WTC11 (cell line): ENCODE results near the gene ZSCAN23. TPM values are rescaled to one million over a fixed set of nuclear protein-coding genes. Genes with fewer than 3 reads are reported as not detected.

Experiments used
- ATAC-seq: fragments of 200-7000 bp; cut with Tn5 transposase; 2 replicates; pipeline ENCODE4 v1.10.0; 2021; ENCODE audit warnings: mild to moderate bottlenecking, moderate library complexity
- CTCF ChIA-PET: fragments of 300-600 bp; sonication (Branson Sonifier 250); formaldehyde crosslinking; loops from one replicate; lab custom pipeline; 2021; ENCODE audit warnings: antibody characterized with exemption; lab: Charles Lee
- POLR2A ChIA-PET: fragments of 350-600 bp; sonication (Branson Sonifier 250); formaldehyde crosslinking; loops from one replicate; lab custom pipeline; 2021; ENCODE audit warnings: antibody characterized with exemption; lab: Charles Lee
- DNase-seq: peaks from one replicate; pipeline ENCODE4 v3.0.0; 2021; ENCODE audit warnings: low spot score
- H3K27ac Mint-ChIP-seq: 2 replicates; pipeline ENCODE4 v1.8.0; 2021; ENCODE audit warnings: mixed read lengths
- H3K27me3 Mint-ChIP-seq: 2 replicates; pipeline ENCODE4 v1.8.0; 2021; ENCODE audit warnings: low read depth, mild to moderate bottlenecking, moderate library complexity, mixed read lengths
- H3K36me3 Mint-ChIP-seq: 2 replicates; pipeline ENCODE4 v1.8.0; 2021; ENCODE audit warnings: mixed read lengths
- H3K4me1 Mint-ChIP-seq: 2 replicates; pipeline ENCODE4 v1.8.0; 2022; ENCODE audit warnings: mixed read lengths
- H3K4me3 Mint-ChIP-seq: 2 replicates; pipeline ENCODE4 v1.8.0; 2021; ENCODE audit warnings: mild to moderate bottlenecking, moderate library complexity, mixed read lengths
- H3K9me3 Mint-ChIP-seq: 2 replicates; pipeline ENCODE4 v1.8.0; 2021; ENCODE audit warnings: mixed read lengths
- ARID4B ChIP-seq: sonication (generic); formaldehyde crosslinking; IDR thresholded peaks from 2 replicates; pipeline ENCODE4 v1.8.0; 2023; ENCODE audit warnings: missing genetic modification reagents, mild to moderate bottlenecking, borderline replicate concordance
- ATF3 ChIP-seq: sonication (generic); formaldehyde crosslinking; conservative IDR thresholded peaks from 2 replicates; pipeline ENCODE4 v1.8.1; 2022; ENCODE audit warnings: mild to moderate bottlenecking, missing genetic modification reagents
- ATF6 ChIP-seq: sonication (generic); formaldehyde crosslinking; IDR thresholded peaks from 2 replicates; pipeline ENCODE4 v1.8.1; 2023; ENCODE audit warnings: mild to moderate bottlenecking, missing genetic modification reagents
- CBFB ChIP-seq: sonication (generic); formaldehyde crosslinking; IDR thresholded peaks from 2 replicates; pipeline ENCODE4 v1.8.1; 2022; ENCODE audit warnings: mild to moderate bottlenecking, low read depth, missing genetic modification reagents
- CREB1 ChIP-seq: sonication (generic); formaldehyde crosslinking; IDR thresholded peaks from 2 replicates; pipeline ENCODE4 v1.8.0; 2023; ENCODE audit warnings: mild to moderate bottlenecking, missing genetic modification reagents
- CTCF ChIP-seq: fragments of 200-600 bp; IDR thresholded peaks from 2 replicates; pipeline ENCODE4 v1.8.0; 2022; ENCODE audit warnings: antibody characterized with exemption
- ETV6 ChIP-seq: sonication (generic); formaldehyde crosslinking; IDR thresholded peaks from 2 replicates; pipeline ENCODE4 v1.8.1; 2022; ENCODE audit warnings: mild to moderate bottlenecking, missing genetic modification reagents
- FOXK1 ChIP-seq: sonication (generic); formaldehyde crosslinking; IDR thresholded peaks from 2 replicates; pipeline ENCODE4 v1.8.0; 2022; ENCODE audit warnings: mild to moderate bottlenecking, moderate library complexity, missing genetic modification reagents
- GABPB1 ChIP-seq: sonication (generic); formaldehyde crosslinking; IDR thresholded peaks from 2 replicates; pipeline ENCODE4 v1.8.1; 2023; ENCODE audit warnings: mild to moderate bottlenecking, missing genetic modification reagents
- NFATC4 ChIP-seq: fragments of 250-450 bp; sonication (Bioruptor Pico); IDR thresholded peaks from 2 replicates; pipeline ENCODE4 v1.9.0; 2021; ENCODE audit warnings: mild to moderate bottlenecking
- NFE2L1 ChIP-seq: sonication (generic); formaldehyde crosslinking; IDR thresholded peaks from 2 replicates; pipeline ENCODE4 v1.8.1; 2023; ENCODE audit warnings: missing genetic modification reagents
- NR3C1 ChIP-seq: sonication (generic); formaldehyde crosslinking; conservative IDR thresholded peaks from 2 replicates; pipeline ENCODE4 v1.8.1; 2023; ENCODE audit warnings: low read depth, mild to moderate bottlenecking, missing genetic modification reagents
- OVOL2 ChIP-seq: fragments of 250-450 bp; sonication (Bioruptor Pico); IDR thresholded peaks from 2 replicates; pipeline ENCODE4 v1.9.0; 2021; ENCODE audit warnings: mild to moderate bottlenecking, borderline replicate concordance
- RELA ChIP-seq: sonication (generic); formaldehyde crosslinking; IDR thresholded peaks from 2 replicates; pipeline ENCODE4 v1.8.1; 2022; ENCODE audit warnings: missing genetic modification reagents, mild to moderate bottlenecking, borderline replicate concordance
- SOX15 ChIP-seq: fragments of 250-450 bp; sonication (Bioruptor Pico); IDR thresholded peaks from 2 replicates; pipeline ENCODE4 v1.9.0; 2021; ENCODE audit warnings: mild to moderate bottlenecking
- ZNF263 ChIP-seq: sonication (generic); formaldehyde crosslinking; IDR thresholded peaks from 2 replicates; pipeline ENCODE4 v1.8.1; 2022; ENCODE audit warnings: low read depth, mild to moderate bottlenecking, moderate library complexity, missing genetic modification reagents
- ZNF281 ChIP-seq: sonication (generic); formaldehyde crosslinking; IDR thresholded peaks from 2 replicates; pipeline ENCODE4 v1.8.0; 2023; ENCODE audit warnings: mild to moderate bottlenecking, missing genetic modification reagents
- ZNF396 ChIP-seq: fragments of 250-450 bp; sonication (Bioruptor Pico); IDR thresholded peaks from 2 replicates; pipeline ENCODE4 v1.8.0; 2021; ENCODE audit warnings: mild to moderate bottlenecking, moderate library complexity, borderline replicate concordance
- total RNA-seq: library from RNA; stranded (reverse); gene quantifications from 3 replicates; pipeline ENCODE4 v1.2.3, GENCODE V29; 2021
- TF ChIP-seq, protein P1 (sequence below): sonication (generic); formaldehyde crosslinking; IDR thresholded peaks from 2 replicates; pipeline ENCODE4 v1.8.1; 2023; ENCODE audit warnings: mild to moderate bottlenecking, missing genetic modification reagents, borderline replicate concordance
- TF ChIP-seq, protein P2 (sequence below): sonication (generic); formaldehyde crosslinking; IDR thresholded peaks from 2 replicates; pipeline ENCODE4 v1.8.1; 2023; ENCODE audit warnings: mild to moderate bottlenecking, missing genetic modification reagents, moderate library complexity

The ZSCAN23 gene
- total RNA-seq, 1 experiment from 2014 or later, result 8.7 TPM

DNA sequence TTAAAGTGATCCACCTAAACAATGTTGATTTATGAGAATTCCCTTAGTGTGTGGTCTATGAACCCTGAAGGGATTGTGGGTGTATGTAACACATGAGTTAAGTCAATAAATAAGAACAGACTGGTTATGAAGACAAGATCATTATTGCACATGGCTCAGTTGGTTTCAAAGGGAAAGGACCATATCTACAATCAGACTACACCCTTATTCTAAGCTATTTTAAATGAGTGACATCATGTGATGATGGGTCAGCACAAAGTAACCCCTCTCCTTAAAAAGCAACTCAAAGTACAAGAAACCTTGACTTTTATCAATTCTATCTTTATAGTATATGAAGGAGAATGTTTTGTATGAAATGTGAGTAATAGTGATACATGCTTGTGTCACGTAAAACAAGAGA lies 15.3 kb upstream of the ZSCAN23 start:
- Mint-ChIP-seq H3K4me1 (no peaks in the 10 kb centered on the region), H3K27ac (no peak overlapping the region), H3K36me3 (no peaks in the 10 kb centered on the region), H3K4me3 (no peak overlapping the region), H3K27me3 (peaks cover 55% of the 10 kb centered on the region), H3K9me3 (no peaks in the 10 kb centered on the region)
- no peak for ATAC-seq
- TF ChIP-seq ZNF281 (CRISPR knock-in tag) (no peak), NR3C1 (CRISPR knock-in tag) (no peak), ETV6 (CRISPR knock-in tag) (no peak), FOXK1 (CRISPR knock-in tag) (no peak), ATF3 (CRISPR knock-in tag) (no peak), CTCF (no peak), ARID4B (CRISPR knock-in tag) (no peak), ZNF263 (CRISPR knock-in tag) (no peak), CBFB (CRISPR knock-in tag) (no peak), ZNF396 (CRISPR knock-in tag) (no peak), ATF6 (CRISPR knock-in tag) (no peak), GABPB1 (no peak), CREB1 (no peak), NFE2L1 (no peak), NFATC4 (CRISPR knock-in tag) (no peak), RELA (CRISPR knock-in tag) (no peak), OVOL2 (CRISPR knock-in tag) (no peak), SOX15 (CRISPR knock-in tag) (no peak)
- TF ChIP-seq, protein P1, sequence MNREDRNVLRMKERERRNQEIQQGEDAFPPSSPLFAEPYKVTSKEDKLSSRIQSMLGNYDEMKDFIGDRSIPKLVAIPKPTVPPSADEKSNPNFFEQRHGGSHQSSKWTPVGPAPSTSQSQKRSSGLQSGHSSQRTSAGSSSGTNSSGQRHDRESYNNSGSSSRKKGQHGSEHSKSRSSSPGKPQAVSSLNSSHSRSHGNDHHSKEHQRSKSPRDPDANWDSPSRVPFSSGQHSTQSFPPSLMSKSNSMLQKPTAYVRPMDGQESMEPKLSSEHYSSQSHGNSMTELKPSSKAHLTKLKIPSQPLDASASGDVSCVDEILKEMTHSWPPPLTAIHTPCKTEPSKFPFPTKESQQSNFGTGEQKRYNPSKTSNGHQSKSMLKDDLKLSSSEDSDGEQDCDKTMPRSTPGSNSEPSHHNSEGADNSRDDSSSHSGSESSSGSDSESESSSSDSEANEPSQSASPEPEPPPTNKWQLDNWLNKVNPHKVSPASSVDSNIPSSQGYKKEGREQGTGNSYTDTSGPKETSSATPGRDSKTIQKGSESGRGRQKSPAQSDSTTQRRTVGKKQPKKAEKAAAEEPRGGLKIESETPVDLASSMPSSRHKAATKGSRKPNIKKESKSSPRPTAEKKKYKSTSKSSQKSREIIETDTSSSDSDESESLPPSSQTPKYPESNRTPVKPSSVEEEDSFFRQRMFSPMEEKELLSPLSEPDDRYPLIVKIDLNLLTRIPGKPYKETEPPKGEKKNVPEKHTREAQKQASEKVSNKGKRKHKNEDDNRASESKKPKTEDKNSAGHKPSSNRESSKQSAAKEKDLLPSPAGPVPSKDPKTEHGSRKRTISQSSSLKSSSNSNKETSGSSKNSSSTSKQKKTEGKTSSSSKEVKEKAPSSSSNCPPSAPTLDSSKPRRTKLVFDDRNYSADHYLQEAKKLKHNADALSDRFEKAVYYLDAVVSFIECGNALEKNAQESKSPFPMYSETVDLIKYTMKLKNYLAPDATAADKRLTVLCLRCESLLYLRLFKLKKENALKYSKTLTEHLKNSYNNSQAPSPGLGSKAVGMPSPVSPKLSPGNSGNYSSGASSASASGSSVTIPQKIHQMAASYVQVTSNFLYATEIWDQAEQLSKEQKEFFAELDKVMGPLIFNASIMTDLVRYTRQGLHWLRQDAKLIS (CRISPR knock-in tag), result no peak
- TF ChIP-seq, protein P2, sequence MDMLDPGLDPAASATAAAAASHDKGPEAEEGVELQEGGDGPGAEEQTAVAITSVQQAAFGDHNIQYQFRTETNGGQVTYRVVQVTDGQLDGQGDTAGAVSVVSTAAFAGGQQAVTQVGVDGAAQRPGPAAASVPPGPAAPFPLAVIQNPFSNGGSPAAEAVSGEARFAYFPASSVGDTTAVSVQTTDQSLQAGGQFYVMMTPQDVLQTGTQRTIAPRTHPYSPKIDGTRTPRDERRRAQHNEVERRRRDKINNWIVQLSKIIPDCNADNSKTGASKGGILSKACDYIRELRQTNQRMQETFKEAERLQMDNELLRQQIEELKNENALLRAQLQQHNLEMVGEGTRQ (CRISPR knock-in tag), result no peak
- POLR2A ChIA-PET, result no interaction called here
- no peak for DNase-seq
- CTCF ChIA-PET, result no interaction called here
